Ectodermal cell (in vitro differentiated cells): Measurements from ENCODE around the gene TRIM17.

Experiments
- H3K27ac ChIP-seq: 2 replicates; pipeline ENCODE4 v1.7.0; 2013; ENCODE audit warnings: mild to moderate bottlenecking, low read depth, low read length; ENCODE audit not compliant: insufficient read depth, poor library complexity, severe bottlenecking
- H3K27me3 ChIP-seq: 2 replicates; pipeline ENCODE4 v1.7.0; 2013; ENCODE audit warnings: mild to moderate bottlenecking, low read length; ENCODE audit not compliant: insufficient read depth, control insufficient read depth, poor library complexity, severe bottlenecking
- H3K36me3 ChIP-seq: one replicate; pipeline ENCODE4 v1.7.0; 2013; ENCODE audit warnings: low read length; ENCODE audit not compliant: control insufficient read depth, insufficient read depth
- H3K4me1 ChIP-seq: one replicate; pipeline ENCODE4 v1.7.0; 2013; ENCODE audit warnings: low read length; ENCODE audit not compliant: control insufficient read depth, insufficient read depth
- H3K4me3 ChIP-seq: 2 replicates; pipeline ENCODE4 v1.7.0; 2013; ENCODE audit warnings: low read depth, low read length, control low read depth; ENCODE audit not compliant: insufficient read depth
- H3K9me3 ChIP-seq: 2 replicates; pipeline ENCODE4 v1.7.0; 2013; ENCODE audit warnings: mild to moderate bottlenecking, low read length, moderate library complexity; ENCODE audit not compliant: control insufficient read depth
- WGBS, 2 experiments: methylation state at CpG; one replicate each; pipeline ENCODE4 v1.1.7; 2013; ENCODE audit warnings: missing lambda C conversion rate in 2 of 2; 5-methylcytosine and 5-hydroxymethylcytosine counted together

TRIM17 gene

DNA sequence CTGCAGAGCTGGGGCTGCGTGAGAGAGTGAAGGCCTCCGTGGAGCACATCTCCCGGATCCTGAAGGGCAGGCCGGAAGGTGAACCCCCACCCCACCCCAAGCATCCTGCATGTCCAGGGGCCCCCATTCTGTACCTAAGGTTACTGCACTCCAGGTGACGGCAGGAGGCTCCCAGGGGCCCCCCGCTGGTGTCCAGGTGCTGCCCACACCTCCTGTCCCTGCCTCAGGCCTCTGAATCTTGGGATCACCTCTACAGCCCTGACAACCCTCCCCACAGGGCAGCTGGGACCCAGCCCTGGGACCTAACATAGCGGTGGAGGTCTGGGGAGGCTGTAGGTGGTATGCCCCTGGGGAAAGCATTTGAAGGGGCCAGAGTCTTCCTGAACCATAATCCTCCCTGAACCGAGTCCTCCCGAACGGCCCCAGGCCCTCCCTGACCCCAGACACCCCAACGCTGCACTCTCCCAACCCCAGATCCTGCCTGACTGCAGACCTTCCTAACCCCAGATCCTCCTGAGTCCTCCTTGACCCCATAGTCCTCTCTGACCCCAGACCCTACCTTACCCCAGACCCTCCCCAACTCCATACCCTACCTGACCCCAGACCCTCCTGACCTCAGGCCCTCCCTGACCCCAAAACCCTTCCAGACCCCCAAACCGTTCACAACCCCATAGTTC is 43.5 kb downstream of the TRIM17 start:
- H3K9me3 ChIP-seq: no peaks in the 10 kb centered on the region
- 88 to 89% methylated on average over 12 of the region's 12 CpGs for WGBS, 2 experiments
- H3K4me1 ChIP-seq: peaks cover 4% of the 10 kb centered on the region
- no peaks in the 10 kb centered on the region for H3K27me3 ChIP-seq
- H3K27ac ChIP-seq: no peak overlapping the region
- H3K36me3 ChIP-seq: no peaks in the 10 kb centered on the region
- H3K4me3 ChIP-seq: no peak overlapping the region

DNA sequence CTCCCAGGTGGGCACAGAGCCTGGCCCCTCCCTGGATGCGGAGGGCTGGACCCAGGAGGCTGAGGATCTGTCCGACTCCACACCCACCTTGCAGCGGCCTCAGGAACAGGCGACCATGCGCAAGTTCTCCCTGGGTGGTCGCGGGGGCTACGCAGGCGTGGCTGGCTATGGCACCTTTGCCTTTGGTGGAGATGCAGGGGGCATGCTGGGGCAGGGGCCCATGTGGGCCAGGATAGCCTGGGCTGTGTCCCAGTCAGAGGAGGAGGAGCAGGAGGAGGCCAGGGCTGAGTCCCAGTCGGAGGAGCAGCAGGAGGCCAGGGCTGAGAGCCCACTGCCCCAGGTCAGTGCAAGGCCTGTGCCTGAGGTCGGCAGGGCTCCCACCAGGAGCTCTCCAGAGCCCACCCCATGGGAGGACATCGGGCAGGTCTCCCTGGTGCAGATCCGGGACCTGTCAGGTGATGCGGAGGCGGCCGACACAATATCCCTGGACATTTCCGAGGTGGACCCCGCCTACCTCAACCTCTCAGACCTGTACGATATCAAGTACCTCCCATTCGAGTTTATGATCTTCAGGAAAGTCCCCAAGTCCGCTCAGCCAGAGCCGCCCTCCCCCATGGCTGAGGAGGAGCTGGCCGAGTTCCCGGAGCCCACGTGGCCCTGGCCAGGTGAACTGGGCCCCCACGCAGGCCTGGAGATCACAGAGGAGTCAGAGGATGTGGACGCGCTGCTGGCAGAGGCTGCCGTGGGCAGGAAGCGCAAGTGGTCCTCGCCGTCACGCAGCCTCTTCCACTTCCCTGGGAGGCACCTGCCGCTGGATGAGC is 44.3 kb downstream of the TRIM17 start:
- H3K4me3 ChIP-seq: no peak overlapping the region
- no peaks in the 10 kb centered on the region for H3K36me3 ChIP-seq
- no peaks in the 10 kb centered on the region for H3K27me3 ChIP-seq
- WGBS, 2 experiments: 91% methylated on average over 34 of the region's 34 CpGs
- no peaks in the 10 kb centered on the region for H3K9me3 ChIP-seq
- peaks cover 4% of the 10 kb centered on the region for H3K4me1 ChIP-seq
- no peak overlapping the region for H3K27ac ChIP-seq

DNA sequence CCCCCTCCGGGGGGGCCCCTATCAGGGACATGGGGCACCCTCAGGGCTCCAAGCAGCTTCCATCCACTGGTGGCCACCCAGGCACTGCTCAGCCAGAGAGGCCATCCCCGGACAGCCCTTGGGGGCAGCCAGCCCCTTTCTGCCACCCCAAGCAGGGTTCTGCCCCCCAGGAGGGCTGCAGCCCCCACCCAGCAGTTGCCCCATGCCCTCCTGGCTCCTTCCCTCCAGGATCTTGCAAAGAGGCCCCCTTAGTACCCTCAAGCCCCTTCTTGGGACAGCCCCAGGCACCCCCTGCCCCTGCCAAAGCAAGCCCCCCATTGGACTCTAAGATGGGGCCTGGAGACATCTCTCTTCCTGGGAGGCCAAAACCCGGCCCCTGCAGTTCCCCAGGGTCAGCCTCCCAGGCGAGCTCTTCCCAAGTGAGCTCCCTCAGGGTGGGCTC is 44.9 kb downstream of the TRIM17 start:
- H3K36me3 ChIP-seq: no peaks in the 10 kb centered on the region
- 87 to 90% methylated on average over 4 of the region's 4 CpGs for WGBS, 2 experiments
- H3K27ac ChIP-seq: no peak overlapping the region
- H3K4me1 ChIP-seq: peaks cover 3% of the 10 kb centered on the region
- no peaks in the 10 kb centered on the region for H3K27me3 ChIP-seq
- H3K4me3 ChIP-seq: no peak overlapping the region
- H3K9me3 ChIP-seq: no peaks in the 10 kb centered on the region

DNA sequence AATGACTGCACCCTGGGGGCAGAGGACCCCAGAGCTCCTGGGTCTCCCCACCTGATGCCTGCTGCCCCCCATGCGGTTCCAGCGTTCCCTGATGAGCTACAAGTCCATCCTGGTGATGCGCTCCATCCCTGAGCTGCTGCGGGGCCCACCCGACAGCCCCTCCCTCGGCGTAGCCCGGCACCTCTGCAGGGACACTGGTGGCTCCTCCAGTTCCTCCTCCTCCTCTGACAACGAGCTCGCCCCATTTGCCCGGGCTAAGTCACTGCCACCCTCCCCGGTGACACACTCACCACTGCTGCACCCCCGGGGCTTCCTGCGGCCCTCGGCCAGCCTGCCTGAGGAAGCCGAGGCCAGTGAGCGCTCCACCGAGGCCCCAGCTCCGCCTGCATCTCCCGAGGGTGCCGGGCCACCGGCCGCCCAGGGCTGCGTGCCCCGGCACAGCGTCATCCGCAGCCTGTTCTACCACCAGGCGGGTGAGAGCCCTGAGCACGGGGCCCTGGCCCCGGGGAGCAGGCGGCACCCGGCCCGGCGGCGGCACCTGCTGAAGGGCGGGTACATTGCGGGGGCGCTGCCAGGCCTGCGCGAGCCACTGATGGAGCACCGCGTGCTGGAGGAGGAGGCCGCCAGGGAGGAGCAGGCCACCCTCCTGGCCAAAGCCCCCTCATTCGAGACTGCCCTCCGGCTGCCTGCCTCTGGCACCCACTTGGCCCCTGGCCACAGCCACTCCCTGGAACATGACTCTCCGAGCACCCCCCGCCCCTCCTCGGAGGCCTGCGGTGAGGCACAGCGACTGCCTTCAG is 45.5 kb downstream of the TRIM17 start:
- Histone ChIP-seq H3K36me3 (no peaks in the 10 kb centered on the region), H3K4me3 (no peak overlapping the region), H3K27me3 (no peaks in the 10 kb centered on the region), H3K4me1 (no peaks in the 10 kb centered on the region), H3K27ac (no peak overlapping the region), H3K9me3 (no peaks in the 10 kb centered on the region)
- WGBS, 2 experiments: 92 to 93% methylated on average over 50 of the region's 50 CpGs

DNA sequence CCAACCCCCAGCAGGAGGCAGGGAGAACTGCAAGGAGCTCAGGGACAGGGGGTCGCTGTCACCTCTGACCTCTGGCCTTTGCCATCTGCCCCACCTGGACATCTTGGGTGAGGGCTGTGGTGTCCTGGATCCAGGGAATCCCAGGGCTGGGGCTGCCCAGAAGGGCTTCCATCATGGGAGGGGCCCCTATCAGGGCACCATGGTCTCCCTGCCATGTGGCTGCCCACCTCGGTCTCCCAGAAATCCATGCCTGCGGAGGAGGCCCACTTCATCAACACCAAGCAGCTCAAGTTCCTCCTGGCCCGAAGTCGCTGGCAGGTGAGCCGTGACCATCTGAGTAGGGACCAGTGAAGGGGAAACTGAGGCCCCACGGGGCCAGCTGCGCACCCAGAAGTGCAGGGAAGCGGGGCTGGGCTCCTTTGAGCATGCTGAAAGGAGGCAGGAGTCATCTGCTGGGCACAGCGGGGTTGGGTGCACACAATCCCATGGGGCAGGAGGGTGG is 46.2 kb downstream of the TRIM17 start:
- Histone ChIP-seq H3K27ac (no peak overlapping the region), H3K9me3 (no peaks in the 10 kb centered on the region), H3K4me3 (no peak overlapping the region), H3K4me1 (no peaks in the 10 kb centered on the region), H3K36me3 (no peaks in the 10 kb centered on the region), H3K27me3 (no peaks in the 10 kb centered on the region)
- 88% methylated on average over 10 of the region's 10 CpGs for WGBS, 2 experiments

DNA sequence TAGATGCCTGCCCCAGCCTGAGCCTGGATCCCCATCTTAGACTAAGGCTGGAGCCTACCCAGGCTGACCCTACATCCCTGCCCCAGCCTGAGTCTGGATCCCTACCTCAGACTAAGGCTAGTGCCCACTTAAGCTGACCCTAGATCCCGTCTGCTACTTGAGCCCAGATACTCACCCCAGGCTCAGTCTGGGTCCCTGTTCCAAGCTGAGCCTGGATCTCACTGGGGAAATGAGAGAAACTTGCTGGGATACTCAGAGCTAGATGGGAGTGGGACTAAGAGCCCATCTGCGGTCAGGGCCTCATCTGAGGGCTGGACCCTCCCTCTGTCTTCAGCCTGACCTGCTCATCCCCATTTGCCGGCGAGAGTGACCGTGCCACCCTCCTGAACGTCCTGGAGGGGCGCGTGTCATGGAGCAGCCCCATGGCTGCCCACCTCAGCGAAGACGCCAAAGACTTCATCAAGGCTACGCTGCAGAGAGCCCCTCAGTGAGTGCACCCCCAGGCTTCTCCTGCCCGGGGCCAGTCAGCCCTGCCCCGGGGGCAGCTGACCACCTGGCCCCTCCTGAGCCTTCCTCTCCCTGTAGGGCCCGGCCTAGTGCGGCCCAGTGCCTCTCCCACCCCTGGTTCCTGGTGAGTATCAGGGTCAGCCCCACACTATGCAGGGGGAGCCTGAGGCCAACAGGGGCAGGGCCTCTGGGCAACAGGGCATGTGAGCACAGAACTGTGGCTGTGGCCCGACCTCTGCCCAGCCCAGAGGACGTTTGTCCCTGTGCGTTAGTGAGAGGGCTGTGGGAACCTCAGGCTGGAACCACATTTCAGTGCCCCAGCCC is 46.8 kb downstream of the TRIM17 start:
- no peaks in the 10 kb centered on the region for H3K27me3 ChIP-seq
- H3K36me3 ChIP-seq: no peaks in the 10 kb centered on the region
- WGBS, 2 experiments: 90 to 93% methylated on average over 18 of the region's 18 CpGs
- no peak overlapping the region for H3K4me3 ChIP-seq
- H3K9me3 ChIP-seq: no peaks in the 10 kb centered on the region
- no peak overlapping the region for H3K27ac ChIP-seq
- no peaks in the 10 kb centered on the region for H3K4me1 ChIP-seq

DNA sequence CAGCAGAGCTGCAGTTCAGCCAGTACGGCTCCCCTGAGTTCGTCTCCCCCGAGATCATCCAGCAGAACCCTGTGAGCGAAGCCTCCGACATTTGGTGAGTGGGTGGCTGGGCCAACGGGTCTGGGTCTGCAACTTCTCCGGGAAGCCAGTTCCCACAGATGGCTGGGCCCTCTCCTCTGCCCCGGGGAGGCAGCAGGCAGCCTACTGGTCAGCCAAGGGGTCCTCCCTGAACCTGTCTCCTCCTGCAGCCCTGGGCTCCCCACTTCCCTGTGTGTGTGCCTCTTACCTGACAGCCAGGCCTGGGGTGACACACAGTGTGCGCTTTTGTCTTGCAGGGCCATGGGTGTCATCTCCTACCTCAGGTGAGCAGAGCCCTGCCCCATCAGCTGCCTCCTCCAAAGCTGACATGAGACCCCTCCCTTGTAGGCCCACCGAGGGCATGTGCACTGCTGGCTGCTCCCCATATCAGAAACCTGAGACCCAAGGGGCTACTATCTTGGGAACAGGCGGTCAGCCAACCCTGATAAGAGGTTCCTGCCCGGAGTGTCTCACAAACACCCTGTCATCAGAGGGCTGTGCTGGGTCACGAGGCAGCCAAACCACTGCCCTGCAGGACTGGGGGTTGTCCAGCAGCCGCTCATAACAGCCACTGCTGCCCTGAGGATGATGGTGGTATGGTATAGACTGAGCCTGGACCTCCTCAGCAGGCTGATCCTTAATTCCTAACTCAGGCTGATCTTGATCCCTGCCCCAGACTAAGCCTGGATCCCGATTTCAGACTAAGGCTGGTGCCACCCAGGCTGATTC is 47.7 kb downstream of the TRIM17 start:
- Histone ChIP-seq H3K4me3 (no peak overlapping the region), H3K4me1 (no peaks in the 10 kb centered on the region), H3K9me3 (no peaks in the 10 kb centered on the region), H3K36me3 (no peaks in the 10 kb centered on the region), H3K27ac (no peak overlapping the region), H3K27me3 (no peaks in the 10 kb centered on the region)
- WGBS, 2 experiments: 92 to 94% methylated on average over 15 of the region's 15 CpGs

DNA sequence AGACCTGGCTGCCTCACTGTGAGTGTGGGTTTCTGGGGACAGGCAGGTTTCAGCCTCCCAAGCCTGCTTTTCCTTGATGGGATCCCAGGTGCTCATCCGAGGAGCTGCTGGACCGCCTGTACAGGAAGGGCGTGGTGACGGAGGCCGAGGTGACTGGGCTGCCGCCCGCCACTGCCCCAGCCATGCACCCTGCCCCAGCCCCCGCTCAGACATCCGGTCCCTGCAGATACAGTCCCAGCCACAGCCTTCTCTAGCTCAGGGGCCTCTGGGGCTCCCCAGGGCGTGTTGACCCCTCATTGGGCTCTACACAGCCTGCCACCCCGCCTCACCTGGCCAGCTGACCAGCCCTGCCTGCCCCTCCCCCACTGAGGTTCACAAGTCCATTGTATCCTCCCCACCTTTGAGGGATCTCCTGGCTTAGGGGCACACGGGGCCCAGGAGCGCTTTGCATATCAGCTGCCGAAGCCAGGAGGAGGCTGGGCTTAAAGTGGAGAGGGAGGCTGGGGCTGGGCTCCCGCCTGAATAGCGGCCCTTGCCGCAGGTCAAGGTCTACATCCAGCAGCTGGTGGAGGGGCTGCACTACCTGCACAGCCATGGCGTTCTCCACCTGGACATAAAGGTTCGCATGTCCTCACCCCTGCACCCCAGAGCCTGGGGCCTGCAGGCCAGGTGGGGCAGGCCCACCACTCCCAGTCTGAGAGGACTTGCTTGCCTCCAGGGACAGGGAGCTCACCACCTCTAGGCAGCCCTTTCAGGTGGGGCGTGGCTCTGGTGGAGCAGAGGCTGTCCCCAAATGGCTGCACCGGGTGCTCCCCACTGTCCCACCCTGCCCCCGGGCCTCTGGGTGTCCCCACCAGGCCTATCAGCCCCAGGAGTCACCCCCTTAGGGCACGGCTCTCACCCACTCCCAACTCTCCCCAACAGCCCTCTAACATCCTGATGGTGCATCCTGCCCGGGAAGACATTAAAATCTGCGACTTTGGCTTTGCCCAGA is 48.6 kb downstream of the TRIM17 start:
- H3K27ac ChIP-seq: no peak overlapping the region
- H3K27me3 ChIP-seq: no peaks in the 10 kb centered on the region
- 74 to 75% methylated on average over 25 of the region's 25 CpGs for whole genome bisulfite sequencing, 2 experiments
- H3K4me1 ChIP-seq: no peaks in the 10 kb centered on the region
- H3K9me3 ChIP-seq: no peaks in the 10 kb centered on the region
- no peaks in the 10 kb centered on the region for H3K36me3 ChIP-seq
- no peak overlapping the region for H3K4me3 ChIP-seq
